MCF 10A (cell line): Measurements from ENCODE around the gene CHMP6. TPM values are rescaled to one million over a fixed set of nuclear protein-coding genes. Genes with fewer than 3 reads are reported as not detected.

Experiments
- BruUV-seq: library from RNA; stranded (reverse); fragments of 400-500 nt; replicated peaks from 2 replicates; lab custom pipeline; 2021; lab: Mats Ljungman, UMichigan
- CTCF ChIA-PET: fragments of 300-600 bp; sonication (Branson Sonifier 250); formaldehyde crosslinking; extraction: SDS; loops from one replicate; lab custom pipeline; 2021; ENCODE audit warnings: antibody characterized with exemption, inconsistent platforms; lab: Yijun Ruan, JAX
- POLR2A ChIA-PET: fragments of 300-600, 350-650 bp; sonication (Branson Sonifier 250); formaldehyde crosslinking; extraction: SDS; loops from one replicate; lab custom pipeline; 2020; ENCODE audit warnings: antibody characterized with exemption, inconsistent platforms; lab: Yijun Ruan, JAX
- DNase-seq: peaks from one replicate; pipeline ENCODE4 v3.0.0-alpha.2; 2018; ENCODE audit not compliant: unreplicated experiment
- H3K27ac Mint-ChIP-seq: one replicate; pipeline ENCODE4 v1.8.0; 2022; ENCODE audit warnings: mild to moderate bottlenecking, low read depth, mixed read lengths; ENCODE audit not compliant: unreplicated experiment
- H3K27me3 Mint-ChIP-seq: one replicate; pipeline ENCODE4 v1.8.0; 2022; ENCODE audit warnings: mixed read lengths; ENCODE audit not compliant: insufficient read depth, unreplicated experiment
- H3K36me3 Mint-ChIP-seq: one replicate; pipeline ENCODE4 v1.8.0; 2022; ENCODE audit warnings: mild to moderate bottlenecking, moderate library complexity, mixed read lengths; ENCODE audit not compliant: insufficient read depth, unreplicated experiment
- H3K4me1 Mint-ChIP-seq: one replicate; pipeline ENCODE4 v1.8.0; 2022; ENCODE audit warnings: mixed read lengths; ENCODE audit not compliant: insufficient read depth, unreplicated experiment
- H3K4me3 Mint-ChIP-seq: one replicate; pipeline ENCODE4 v1.8.0; 2022; ENCODE audit warnings: mild to moderate bottlenecking, moderate library complexity, mixed read lengths; ENCODE audit not compliant: unreplicated experiment
- H3K9me3 Mint-ChIP-seq: one replicate; pipeline ENCODE4 v1.8.0; 2022; ENCODE audit warnings: mixed read lengths; ENCODE audit not compliant: unreplicated experiment
- intact Hi-C: fragments of 100-400 bp; cut with micrococcal nuclease; formaldehyde crosslinking; loops from 2 replicates; pipeline ENCODE4 v1.14.1; 2022
- total RNA-seq: library from RNA; stranded (reverse); gene quantifications from 2 replicates; pipeline ENCODE4 v1.2.3, GENCODE V29; 2022
- TF ChIP-seq, protein P1 (sequence below): fragments of 200-600 bp; IDR thresholded peaks from one replicate; pipeline ENCODE4 v1.8.0; 2022; ENCODE audit warnings: antibody characterized with exemption, mild to moderate bottlenecking; ENCODE audit not compliant: unreplicated experiment

Gene CHMP6
- total RNA-seq, 1 experiment from 2014 or later = 19.5 TPM

DNA sequence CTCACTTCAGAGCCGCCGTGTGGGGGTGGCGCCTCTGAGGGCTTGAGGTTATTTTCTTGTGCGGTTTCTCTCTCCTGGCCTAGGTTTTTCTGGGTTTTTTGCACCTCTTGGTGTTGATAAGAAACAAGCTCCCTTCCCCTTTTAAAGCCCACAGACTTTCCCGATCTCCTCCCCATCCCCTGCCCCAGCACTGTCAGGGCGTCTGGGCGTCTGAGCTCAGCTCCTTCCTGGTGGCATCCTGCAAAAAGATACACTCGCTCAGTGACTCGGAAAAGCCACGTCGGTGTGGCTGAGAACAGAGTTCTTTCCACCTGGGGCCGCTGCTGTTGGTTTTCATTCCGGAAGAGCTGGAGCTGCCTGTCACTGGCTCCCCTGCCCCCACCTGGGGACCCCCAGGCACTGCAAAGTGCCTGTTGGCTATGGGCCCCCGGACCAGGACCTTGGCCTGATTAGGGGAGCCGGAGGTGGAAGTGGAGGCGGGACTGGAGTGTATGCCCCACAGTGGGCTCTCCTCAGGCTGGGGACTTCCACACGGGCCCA lies 57.8 kb downstream of the CHMP6 start:
- POLR2A ChIA-PET = interaction anchor here (0.8 to 3.5 kb wide), 4 partner anchors 11 to 52 kb away, joined by 3 to 60 read pairs (median 16); partner anchors contain the start of gene BAIAP2
- Mint-ChIP-seq H3K36me3 (peaks cover 12% of the 10 kb centered on the region), H3K27me3 (no peaks in the 10 kb centered on the region), H3K4me3 (peak overlapping the region; percentile 68), H3K9me3 (no peaks in the 10 kb centered on the region), H3K27ac (peak overlapping the region; percentile 98), H3K4me1 (peaks cover 36% of the 10 kb centered on the region)
- no peak for DNase-seq
- no TSS peak for BruUV-seq
- CTCF ChIA-PET = interaction anchor here (0.6 to 1.2 kb wide), 5 partner anchors 12 to 48 kb away, joined by 3 to 4 read pairs (median 3); no protein-coding TSS in a partner anchor
- TF ChIP-seq, protein P1, sequence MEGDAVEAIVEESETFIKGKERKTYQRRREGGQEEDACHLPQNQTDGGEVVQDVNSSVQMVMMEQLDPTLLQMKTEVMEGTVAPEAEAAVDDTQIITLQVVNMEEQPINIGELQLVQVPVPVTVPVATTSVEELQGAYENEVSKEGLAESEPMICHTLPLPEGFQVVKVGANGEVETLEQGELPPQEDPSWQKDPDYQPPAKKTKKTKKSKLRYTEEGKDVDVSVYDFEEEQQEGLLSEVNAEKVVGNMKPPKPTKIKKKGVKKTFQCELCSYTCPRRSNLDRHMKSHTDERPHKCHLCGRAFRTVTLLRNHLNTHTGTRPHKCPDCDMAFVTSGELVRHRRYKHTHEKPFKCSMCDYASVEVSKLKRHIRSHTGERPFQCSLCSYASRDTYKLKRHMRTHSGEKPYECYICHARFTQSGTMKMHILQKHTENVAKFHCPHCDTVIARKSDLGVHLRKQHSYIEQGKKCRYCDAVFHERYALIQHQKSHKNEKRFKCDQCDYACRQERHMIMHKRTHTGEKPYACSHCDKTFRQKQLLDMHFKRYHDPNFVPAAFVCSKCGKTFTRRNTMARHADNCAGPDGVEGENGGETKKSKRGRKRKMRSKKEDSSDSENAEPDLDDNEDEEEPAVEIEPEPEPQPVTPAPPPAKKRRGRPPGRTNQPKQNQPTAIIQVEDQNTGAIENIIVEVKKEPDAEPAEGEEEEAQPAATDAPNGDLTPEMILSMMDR = no peak
- intact Hi-C loops = no loop called here

Other genes with a start within 250 kb of the CHMP6 start
- gene BAIAP2, start 43.3 kb downstream of the CHMP6 start, total RNA-seq = 46.4 and 67.0 TPM in 2 replicates
- not detected in 2 replicates for gene PVALEF, start 173.7 kb downstream of the CHMP6 start, total RNA-seq
- gene AATK, start 174.4 kb downstream of the CHMP6 start, total RNA-seq = 0.59 and 1.4 TPM in 2 replicates
- gene CEP131, start 231.1 kb downstream of the CHMP6 start, total RNA-seq = 8.0 and 9.5 TPM in 2 replicates
- gene TEPSIN, start 247.2 kb downstream of the CHMP6 start, total RNA-seq = 23.4 and 27.4 TPM in 2 replicates
- 95.0 and 95.3 TPM in 2 replicates for gene NDUFAF8, start 247.5 kb downstream of the CHMP6 start, total RNA-seq